ENCODE measurements around the gene SOHLH1. TPM values are rescaled to one million over a fixed set of nuclear protein-coding genes. Genes with fewer than 3 reads are reported as not detected.

The SOHLH1 gene
- total RNA-seq, 1 experiment from 2014 or later, result not detected

- TF ChIP-seq FOXP1 (CRISPR knock-in tag; IDR thresholded peaks at IDR 0.05; ENCODE audit: borderline replicate concordance) (no peak), IRF1 (CRISPR knock-in tag; IDR thresholded peaks at IDR 0.05) (no peak), ATF1 (CRISPR knock-in tag; IDR thresholded peaks at IDR 0.05) (no peak), TEAD4 (CRISPR knock-in tag; IDR thresholded peaks at IDR 0.05) (no peak), ZNF396 (CRISPR knock-in tag; IDR thresholded peaks at IDR 0.05; ENCODE audit: borderline replicate concordance) (no peak), SP1 (CRISPR knock-in tag; conservative IDR thresholded peaks at IDR 0.05) (no peak), ESRRA (CRISPR knock-in tag; IDR thresholded peaks at IDR 0.05; ENCODE audit: borderline replicate concordance) (no peak)
Observed at GRCh38 chr9:135698767-135699166, 514 bp downstream of the SOHLH1 start (continued).

DNA sequence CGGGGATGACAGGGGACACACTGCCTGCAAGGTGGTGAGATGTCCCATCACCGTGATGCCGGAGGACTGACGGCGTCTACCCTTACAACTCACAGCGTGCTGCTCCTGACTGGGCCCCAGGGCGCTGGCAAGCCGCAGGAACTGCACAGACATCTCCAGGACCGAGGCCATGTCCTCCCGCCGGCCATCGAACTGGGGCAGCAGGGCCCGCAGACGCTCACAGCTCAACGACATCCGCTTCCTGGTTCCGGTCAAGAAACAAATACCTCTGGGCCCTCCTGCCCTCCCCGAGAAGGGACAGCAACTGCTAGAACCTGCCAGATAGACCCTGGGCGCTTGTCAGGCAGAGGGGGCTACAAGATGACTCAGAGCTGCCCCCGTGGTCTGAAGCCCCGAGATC, 1.0 kb downstream of the SOHLH1 start:
- Mint-ChIP-seq H3K9me3 (no peaks in the 10 kb centered on the region), H3K4me3 (no peak overlapping the region), H3K4me1 (no peaks in the 10 kb centered on the region), H3K27me3 (ENCODE audit: low read depth) (no peaks in the 10 kb centered on the region; the same call in 1 of the 2 replicates), H3K27ac (no peak overlapping the region), H3K36me3 (no peaks in the 10 kb centered on the region)
- CTCF ChIA-PET, result interaction anchor here (1.0 kb wide), 1 partner anchor 118 kb away, joined by 3 read pairs; no protein-coding TSS in a partner anchor
- no peak for TF ChIP-seq ZNF121 (CRISPR knock-in tag; IDR thresholded peaks at IDR 0.05)
- TF ChIP-seq ATF1 (CRISPR knock-in tag; IDR thresholded peaks at IDR 0.05), result no peak
- POLR2A ChIA-PET, result no interaction called here
- ATAC-seq, result no peak
- no peak for DNase-seq (ENCODE audit: low spot score)

GRCh38 chr9:135697226-135697625, 2.1 kb downstream of the SOHLH1 start:
- Mint-ChIP-seq H3K27ac (no peak overlapping the region), H3K27me3 (ENCODE audit: low read depth) (no peaks in the 10 kb centered on the region), H3K4me3 (no peak overlapping the region), H3K36me3 (no peaks in the 10 kb centered on the region), H3K4me1 (no peaks in the 10 kb centered on the region), H3K9me3 (no peaks in the 10 kb centered on the region)
- TF ChIP-seq SP1 (CRISPR knock-in tag; conservative IDR thresholded peaks at IDR 0.05) (no peak), ZNF425 (CRISPR knock-in tag; conservative IDR thresholded peaks at IDR 0.05) (no peak), MLX (CRISPR knock-in tag; IDR thresholded peaks at IDR 0.05) (no peak), PRRX2 (CRISPR knock-in tag; IDR thresholded peaks at IDR 0.05) (no peak), NR2C2 (CRISPR knock-in tag; IDR thresholded peaks at IDR 0.05) (no peak)
- TF ChIP-seq, protein P1, sequence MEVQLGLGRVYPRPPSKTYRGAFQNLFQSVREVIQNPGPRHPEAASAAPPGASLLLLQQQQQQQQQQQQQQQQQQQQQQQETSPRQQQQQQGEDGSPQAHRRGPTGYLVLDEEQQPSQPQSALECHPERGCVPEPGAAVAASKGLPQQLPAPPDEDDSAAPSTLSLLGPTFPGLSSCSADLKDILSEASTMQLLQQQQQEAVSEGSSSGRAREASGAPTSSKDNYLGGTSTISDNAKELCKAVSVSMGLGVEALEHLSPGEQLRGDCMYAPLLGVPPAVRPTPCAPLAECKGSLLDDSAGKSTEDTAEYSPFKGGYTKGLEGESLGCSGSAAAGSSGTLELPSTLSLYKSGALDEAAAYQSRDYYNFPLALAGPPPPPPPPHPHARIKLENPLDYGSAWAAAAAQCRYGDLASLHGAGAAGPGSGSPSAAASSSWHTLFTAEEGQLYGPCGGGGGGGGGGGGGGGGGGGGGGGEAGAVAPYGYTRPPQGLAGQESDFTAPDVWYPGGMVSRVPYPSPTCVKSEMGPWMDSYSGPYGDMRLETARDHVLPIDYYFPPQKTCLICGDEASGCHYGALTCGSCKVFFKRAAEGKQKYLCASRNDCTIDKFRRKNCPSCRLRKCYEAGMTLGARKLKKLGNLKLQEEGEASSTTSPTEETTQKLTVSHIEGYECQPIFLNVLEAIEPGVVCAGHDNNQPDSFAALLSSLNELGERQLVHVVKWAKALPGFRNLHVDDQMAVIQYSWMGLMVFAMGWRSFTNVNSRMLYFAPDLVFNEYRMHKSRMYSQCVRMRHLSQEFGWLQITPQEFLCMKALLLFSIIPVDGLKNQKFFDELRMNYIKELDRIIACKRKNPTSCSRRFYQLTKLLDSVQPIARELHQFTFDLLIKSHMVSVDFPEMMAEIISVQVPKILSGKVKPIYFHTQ (CRISPR knock-in tag; IDR thresholded peaks at IDR 0.05), result no peak
- no peak for DNase-seq (ENCODE audit: low spot score)
- no peak for ATAC-seq
- ChIA-PET CTCF (no interaction called here), POLR2A (no interaction called here)

GRCh38 chr9:135696446-135696845, 2.8 kb downstream of the SOHLH1 start:
- Mint-ChIP-seq H3K36me3 (no peaks in the 10 kb centered on the region), H3K27ac (no peak overlapping the region), H3K27me3 (ENCODE audit: low read depth) (no peaks in the 10 kb centered on the region), H3K9me3 (no peaks in the 10 kb centered on the region), H3K4me1 (no peaks in the 10 kb centered on the region), H3K4me3 (no peak overlapping the region)
- no peak for ATAC-seq
- ChIA-PET CTCF (no interaction called here), POLR2A (no interaction called here)
- no peak for DNase-seq (ENCODE audit: low spot score)
- TF ChIP-seq ZNF219 (CRISPR knock-in tag; IDR thresholded peaks at IDR 0.05; ENCODE audit: borderline replicate concordance) (no peak), ZNF671 (CRISPR knock-in tag; IDR thresholded peaks at IDR 0.05) (no peak), PREB (CRISPR knock-in tag; IDR thresholded peaks at IDR 0.05; ENCODE audit: borderline replicate concordance) (no peak), ZNF138 (CRISPR knock-in tag; conservative IDR thresholded peaks at IDR 0.05) (no peak), ZNF232 (CRISPR knock-in tag; IDR thresholded peaks at IDR 0.05) (no peak)
- TF ChIP-seq, protein P1 (CRISPR knock-in tag; IDR thresholded peaks at IDR 0.05), result no peak
- TF ChIP-seq, protein P2, sequence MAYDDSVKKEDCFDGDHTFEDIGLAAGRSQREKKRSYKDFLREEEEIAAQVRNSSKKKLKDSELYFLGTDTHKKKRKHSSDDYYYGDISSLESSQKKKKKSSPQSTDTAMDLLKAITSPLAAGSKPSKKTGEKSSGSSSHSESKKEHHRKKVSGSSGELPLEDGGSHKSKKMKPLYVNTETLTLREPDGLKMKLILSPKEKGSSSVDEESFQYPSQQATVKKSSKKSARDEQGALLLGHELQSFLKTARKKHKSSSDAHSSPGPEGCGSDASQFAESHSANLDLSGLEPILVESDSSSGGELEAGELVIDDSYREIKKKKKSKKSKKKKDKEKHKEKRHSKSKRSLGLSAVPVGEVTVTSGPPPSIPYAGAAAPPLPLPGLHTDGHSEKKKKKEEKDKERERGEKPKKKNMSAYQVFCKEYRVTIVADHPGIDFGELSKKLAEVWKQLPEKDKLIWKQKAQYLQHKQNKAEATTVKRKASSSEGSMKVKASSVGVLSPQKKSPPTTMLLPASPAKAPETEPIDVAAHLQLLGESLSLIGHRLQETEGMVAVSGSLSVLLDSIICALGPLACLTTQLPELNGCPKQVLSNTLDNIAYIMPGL (CRISPR knock-in tag; IDR thresholded peaks at IDR 0.05), result no peak

All from WTC11 (cell line).